WTC11 (cell line): ENCODE data around the gene KRTAP10-7. TPM values are rescaled to one million over a fixed set of nuclear protein-coding genes. Genes with fewer than 3 reads are reported as not detected.

ENCODE experiments used
- ATAC-seq: fragments of 200-7000 bp; cut with Tn5 transposase; 2 replicates; pipeline ENCODE4 v1.10.0; 2021; ENCODE audit warnings: mild to moderate bottlenecking, moderate library complexity
- CTCF ChIA-PET: fragments of 300-600 bp; sonication (Branson Sonifier 250); formaldehyde crosslinking; loops from one replicate; lab custom pipeline; 2021; ENCODE audit warnings: antibody characterized with exemption; lab: Charles Lee
- POLR2A ChIA-PET: fragments of 350-600 bp; sonication (Branson Sonifier 250); formaldehyde crosslinking; loops from one replicate; lab custom pipeline; 2021; ENCODE audit warnings: antibody characterized with exemption; lab: Charles Lee
- DNase-seq: peaks from one replicate; pipeline ENCODE4 v3.0.0; 2021; ENCODE audit warnings: low spot score
- H3K27ac Mint-ChIP-seq: 2 replicates; pipeline ENCODE4 v1.8.0; 2021; ENCODE audit warnings: mixed read lengths
- H3K27me3 Mint-ChIP-seq: 2 replicates; pipeline ENCODE4 v1.8.0; 2021; ENCODE audit warnings: low read depth, mild to moderate bottlenecking, moderate library complexity, mixed read lengths
- H3K36me3 Mint-ChIP-seq: 2 replicates; pipeline ENCODE4 v1.8.0; 2021; ENCODE audit warnings: mixed read lengths
- H3K4me1 Mint-ChIP-seq: 2 replicates; pipeline ENCODE4 v1.8.0; 2022; ENCODE audit warnings: mixed read lengths
- H3K4me3 Mint-ChIP-seq: 2 replicates; pipeline ENCODE4 v1.8.0; 2021; ENCODE audit warnings: mild to moderate bottlenecking, moderate library complexity, mixed read lengths
- H3K9me3 Mint-ChIP-seq: 2 replicates; pipeline ENCODE4 v1.8.0; 2021; ENCODE audit warnings: mixed read lengths
- AFF4 ChIP-seq: sonication (generic); formaldehyde crosslinking; IDR thresholded peaks from 2 replicates; pipeline ENCODE4 v1.8.1; 2023; ENCODE audit warnings: mild to moderate bottlenecking, missing genetic modification reagents, borderline replicate concordance
- CREB1 ChIP-seq: sonication (generic); formaldehyde crosslinking; IDR thresholded peaks from 2 replicates; pipeline ENCODE4 v1.8.0; 2023; ENCODE audit warnings: mild to moderate bottlenecking, missing genetic modification reagents
- ETV6 ChIP-seq: sonication (generic); formaldehyde crosslinking; IDR thresholded peaks from 2 replicates; pipeline ENCODE4 v1.8.1; 2022; ENCODE audit warnings: mild to moderate bottlenecking, missing genetic modification reagents
- FOXP1 ChIP-seq: sonication (generic); formaldehyde crosslinking; IDR thresholded peaks from 2 replicates; pipeline ENCODE4 v1.8.0; 2022; ENCODE audit warnings: missing genetic modification reagents, mild to moderate bottlenecking, moderate library complexity, borderline replicate concordance
- GABPB1 ChIP-seq: sonication (generic); formaldehyde crosslinking; IDR thresholded peaks from 2 replicates; pipeline ENCODE4 v1.8.1; 2023; ENCODE audit warnings: mild to moderate bottlenecking, missing genetic modification reagents
- GTF2I ChIP-seq: fragments of 250-450 bp; sonication (Bioruptor Pico); conservative IDR thresholded peaks from 2 replicates; pipeline ENCODE4 v1.4.0; 2021; ENCODE audit warnings: mild to moderate bottlenecking
- HMGXB4 ChIP-seq: sonication (generic); formaldehyde crosslinking; IDR thresholded peaks from 2 replicates; pipeline ENCODE4 v1.8.1; 2023; ENCODE audit warnings: mild to moderate bottlenecking, moderate library complexity, missing genetic modification reagents
- JAZF1 ChIP-seq: fragments of 250-450 bp; sonication (Bioruptor Pico); IDR thresholded peaks from 2 replicates; pipeline ENCODE4 v1.9.0; 2021; ENCODE audit warnings: moderate library complexity, mild to moderate bottlenecking, inconsistent platforms
- JUN ChIP-seq: sonication (generic); formaldehyde crosslinking; IDR thresholded peaks from 2 replicates; pipeline ENCODE4 v1.8.0; 2023; ENCODE audit warnings: mild to moderate bottlenecking, missing genetic modification reagents
- NFATC4 ChIP-seq: fragments of 250-450 bp; sonication (Bioruptor Pico); IDR thresholded peaks from 2 replicates; pipeline ENCODE4 v1.9.0; 2021; ENCODE audit warnings: mild to moderate bottlenecking
- NR1H2 ChIP-seq: sonication (generic); formaldehyde crosslinking; IDR thresholded peaks from 2 replicates; pipeline ENCODE4 v1.9.0; 2021; ENCODE audit warnings: mild to moderate bottlenecking, moderate library complexity, missing genetic modification reagents
- RELA ChIP-seq: sonication (generic); formaldehyde crosslinking; IDR thresholded peaks from 2 replicates; pipeline ENCODE4 v1.8.1; 2022; ENCODE audit warnings: missing genetic modification reagents, mild to moderate bottlenecking, borderline replicate concordance
- RORB ChIP-seq: fragments of 250-450 bp; sonication (Bioruptor Pico); IDR thresholded peaks from 2 replicates; pipeline ENCODE4 v1.9.0; 2021; ENCODE audit warnings: mild to moderate bottlenecking
- SOX15 ChIP-seq: fragments of 250-450 bp; sonication (Bioruptor Pico); IDR thresholded peaks from 2 replicates; pipeline ENCODE4 v1.9.0; 2021; ENCODE audit warnings: mild to moderate bottlenecking
- STAT6 ChIP-seq: sonication (generic); formaldehyde crosslinking; conservative IDR thresholded peaks from 2 replicates; pipeline ENCODE4 v1.8.1; 2023; ENCODE audit warnings: mild to moderate bottlenecking, low read depth, missing genetic modification reagents, moderate library complexity
- TEAD1 ChIP-seq: sonication (generic); formaldehyde crosslinking; IDR thresholded peaks from 2 replicates; pipeline ENCODE4 v1.8.0; 2022; ENCODE audit warnings: mild to moderate bottlenecking, missing genetic modification reagents
- ZNF423 ChIP-seq: fragments of 250-450 bp; sonication (Bioruptor Pico); IDR thresholded peaks from 2 replicates; pipeline ENCODE4 v2.1.2; 2022; ENCODE audit warnings: mild to moderate bottlenecking, moderate library complexity
- total RNA-seq: library from RNA; stranded (reverse); gene quantifications from 3 replicates; pipeline ENCODE4 v1.2.3, GENCODE V29; 2021
- TF ChIP-seq, protein P1 (sequence below): sonication (generic); formaldehyde crosslinking; IDR thresholded peaks from 2 replicates; pipeline ENCODE4 v1.8.0; 2023; ENCODE audit warnings: missing genetic modification reagents, mild to moderate bottlenecking, borderline replicate concordance
- TF ChIP-seq, protein P2 (sequence below): fragments of 250-450 bp; sonication (Bioruptor Pico); IDR thresholded peaks from 2 replicates; pipeline ENCODE4 v1.9.0; 2021; ENCODE audit warnings: mild to moderate bottlenecking

Gene KRTAP10-7
- total RNA-seq, 1 experiment from 2014 or later = not detected

DNA sequence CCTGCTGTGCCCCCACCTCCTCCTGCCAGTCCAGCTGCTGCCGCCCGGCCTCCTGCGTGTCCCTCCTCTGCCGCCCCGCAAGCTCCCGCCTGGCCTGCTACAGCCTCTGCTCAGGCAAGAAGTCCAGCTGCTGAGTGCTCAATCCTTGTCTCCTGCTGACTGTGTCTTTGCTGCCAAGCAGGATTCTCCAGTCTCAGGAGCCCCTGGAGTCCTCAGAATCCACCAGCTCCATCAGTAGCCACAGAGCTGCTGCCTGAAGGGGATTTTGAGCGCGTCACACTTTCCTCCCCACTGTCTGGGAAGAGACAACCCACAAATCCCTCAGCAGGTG, 46.8 kb downstream of the KRTAP10-7 start:
- ATAC-seq = no peak; the same call in 1 of the 2 replicates
- Mint-ChIP-seq H3K4me1 (peaks cover 10% of the 10 kb centered on the region), H3K27ac (no peak overlapping the region), H3K27me3 (peaks cover 4% of the 10 kb centered on the region; the same call in 1 of the 2 replicates), H3K9me3 (peaks cover 18% of the 10 kb centered on the region), H3K4me3 (no peak overlapping the region), H3K36me3 (peaks cover 16% of the 10 kb centered on the region)
- ChIA-PET POLR2A (no interaction called here), CTCF (interaction anchor here (0.6 to 2.0 kb wide), 4 partner anchors 20 to 157 kb away, joined by 3 to 4 read pairs (median 3); no protein-coding TSS in a partner anchor)
- no peak for DNase-seq
- TF ChIP-seq GABPB1 (CRISPR knock-in tag) = no peak
- TF ChIP-seq JUN (CRISPR knock-in tag) = no peak
- no peak for TF ChIP-seq ETV6 (CRISPR knock-in tag)
- no peak for TF ChIP-seq TEAD1
- TF ChIP-seq, protein P1, sequence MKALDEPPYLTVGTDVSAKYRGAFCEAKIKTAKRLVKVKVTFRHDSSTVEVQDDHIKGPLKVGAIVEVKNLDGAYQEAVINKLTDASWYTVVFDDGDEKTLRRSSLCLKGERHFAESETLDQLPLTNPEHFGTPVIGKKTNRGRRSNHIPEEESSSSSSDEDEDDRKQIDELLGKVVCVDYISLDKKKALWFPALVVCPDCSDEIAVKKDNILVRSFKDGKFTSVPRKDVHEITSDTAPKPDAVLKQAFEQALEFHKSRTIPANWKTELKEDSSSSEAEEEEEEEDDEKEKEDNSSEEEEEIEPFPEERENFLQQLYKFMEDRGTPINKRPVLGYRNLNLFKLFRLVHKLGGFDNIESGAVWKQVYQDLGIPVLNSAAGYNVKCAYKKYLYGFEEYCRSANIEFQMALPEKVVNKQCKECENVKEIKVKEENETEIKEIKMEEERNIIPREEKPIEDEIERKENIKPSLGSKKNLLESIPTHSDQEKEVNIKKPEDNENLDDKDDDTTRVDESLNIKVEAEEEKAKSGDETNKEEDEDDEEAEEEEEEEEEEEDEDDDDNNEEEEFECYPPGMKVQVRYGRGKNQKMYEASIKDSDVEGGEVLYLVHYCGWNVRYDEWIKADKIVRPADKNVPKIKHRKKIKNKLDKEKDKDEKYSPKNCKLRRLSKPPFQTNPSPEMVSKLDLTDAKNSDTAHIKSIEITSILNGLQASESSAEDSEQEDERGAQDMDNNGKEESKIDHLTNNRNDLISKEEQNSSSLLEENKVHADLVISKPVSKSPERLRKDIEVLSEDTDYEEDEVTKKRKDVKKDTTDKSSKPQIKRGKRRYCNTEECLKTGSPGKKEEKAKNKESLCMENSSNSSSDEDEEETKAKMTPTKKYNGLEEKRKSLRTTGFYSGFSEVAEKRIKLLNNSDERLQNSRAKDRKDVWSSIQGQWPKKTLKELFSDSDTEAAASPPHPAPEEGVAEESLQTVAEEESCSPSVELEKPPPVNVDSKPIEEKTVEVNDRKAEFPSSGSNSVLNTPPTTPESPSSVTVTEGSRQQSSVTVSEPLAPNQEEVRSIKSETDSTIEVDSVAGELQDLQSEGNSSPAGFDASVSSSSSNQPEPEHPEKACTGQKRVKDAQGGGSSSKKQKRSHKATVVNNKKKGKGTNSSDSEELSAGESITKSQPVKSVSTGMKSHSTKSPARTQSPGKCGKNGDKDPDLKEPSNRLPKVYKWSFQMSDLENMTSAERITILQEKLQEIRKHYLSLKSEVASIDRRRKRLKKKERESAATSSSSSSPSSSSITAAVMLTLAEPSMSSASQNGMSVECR = no peak
- TF ChIP-seq, protein P2, sequence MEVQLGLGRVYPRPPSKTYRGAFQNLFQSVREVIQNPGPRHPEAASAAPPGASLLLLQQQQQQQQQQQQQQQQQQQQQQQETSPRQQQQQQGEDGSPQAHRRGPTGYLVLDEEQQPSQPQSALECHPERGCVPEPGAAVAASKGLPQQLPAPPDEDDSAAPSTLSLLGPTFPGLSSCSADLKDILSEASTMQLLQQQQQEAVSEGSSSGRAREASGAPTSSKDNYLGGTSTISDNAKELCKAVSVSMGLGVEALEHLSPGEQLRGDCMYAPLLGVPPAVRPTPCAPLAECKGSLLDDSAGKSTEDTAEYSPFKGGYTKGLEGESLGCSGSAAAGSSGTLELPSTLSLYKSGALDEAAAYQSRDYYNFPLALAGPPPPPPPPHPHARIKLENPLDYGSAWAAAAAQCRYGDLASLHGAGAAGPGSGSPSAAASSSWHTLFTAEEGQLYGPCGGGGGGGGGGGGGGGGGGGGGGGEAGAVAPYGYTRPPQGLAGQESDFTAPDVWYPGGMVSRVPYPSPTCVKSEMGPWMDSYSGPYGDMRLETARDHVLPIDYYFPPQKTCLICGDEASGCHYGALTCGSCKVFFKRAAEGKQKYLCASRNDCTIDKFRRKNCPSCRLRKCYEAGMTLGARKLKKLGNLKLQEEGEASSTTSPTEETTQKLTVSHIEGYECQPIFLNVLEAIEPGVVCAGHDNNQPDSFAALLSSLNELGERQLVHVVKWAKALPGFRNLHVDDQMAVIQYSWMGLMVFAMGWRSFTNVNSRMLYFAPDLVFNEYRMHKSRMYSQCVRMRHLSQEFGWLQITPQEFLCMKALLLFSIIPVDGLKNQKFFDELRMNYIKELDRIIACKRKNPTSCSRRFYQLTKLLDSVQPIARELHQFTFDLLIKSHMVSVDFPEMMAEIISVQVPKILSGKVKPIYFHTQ (CRISPR knock-in tag) = no peak
- no peak for TF ChIP-seq AFF4 (CRISPR knock-in tag)
- no peak for TF ChIP-seq NFATC4 (CRISPR knock-in tag)
- no peak for TF ChIP-seq CREB1 (CRISPR knock-in tag)
- no peak for TF ChIP-seq GTF2I (CRISPR knock-in tag)
- no peak for TF ChIP-seq ZNF423 (CRISPR knock-in tag)
- TF ChIP-seq SOX15 (CRISPR knock-in tag) = no peak
- no peak for TF ChIP-seq RELA (CRISPR knock-in tag)
- no peak for TF ChIP-seq RORB (CRISPR knock-in tag)

- Mint-ChIP-seq H3K27me3 (peaks cover 10% of the 10 kb centered on the region), H3K27ac (no peak overlapping the region), H3K36me3 (peaks cover 18% of the 10 kb centered on the region), H3K4me1 (peaks cover 10% of the 10 kb centered on the region), H3K4me3 (no peak overlapping the region), H3K9me3 (peaks cover 22% of the 10 kb centered on the region)
- POLR2A ChIA-PET = no interaction called here
- ATAC-seq (no peak), DNase-seq (no peak)
- CTCF ChIA-PET = interaction anchor here (1.0 to 1.3 kb wide), 2 partner anchors 99 to 138 kb away, joined by 4 to 6 read pairs; no protein-coding TSS in a partner anchor
- no peak for TF ChIP-seq SOX15 (CRISPR knock-in tag)
- TF ChIP-seq JAZF1 = no peak
- no peak for TF ChIP-seq NR1H2 (CRISPR knock-in tag)
- TF ChIP-seq FOXP1 (CRISPR knock-in tag) = no peak
- no peak for TF ChIP-seq HMGXB4
- no peak for TF ChIP-seq STAT6 (CRISPR knock-in tag)
Measured at GRCh38 chr21:44648557-44649311, 48.3 kb downstream of the KRTAP10-7 start.
